HEK293 (cell line): ENCODE data around the gene C11orf91.

Experiments used
- CTCF ChIA-PET: fragments of 350-600 bp; formaldehyde crosslinking; extraction: SDS; loops from one replicate; lab custom pipeline; 2021; ENCODE audit warnings: antibody characterized with exemption; lab: Yijun Ruan, JAX
- POLR2A ChIA-PET: fragments of 300-600 bp; formaldehyde crosslinking; extraction: SDS; loops from one replicate; lab custom pipeline; 2020; ENCODE audit warnings: antibody characterized with exemption, inconsistent platforms; lab: Yijun Ruan, JAX
- H3K27ac ChIP-seq: fragments of 200-500 bp; sonication (Bioruptor generic); 2 replicates; pipeline ENCODE4 v1.5.1; 2014; ENCODE audit warnings: low read depth, low read length, control low read depth, inconsistent platforms; ENCODE audit errors: extremely low read depth
- H3K36me3 ChIP-seq, 2 experiments: fragments of 200-500 bp in 1 of 2; sonication (Bioruptor generic) in 1 of 2; 1 replicate in 1 of 2; 2 replicates in 1 of 2; pipeline ENCODE4 v1.5.1; 2014 to 2017; ENCODE audit warnings: inconsistent platforms in 2 of 2, low read length in 2 of 2; ENCODE audit not compliant: control insufficient read depth in 2 of 2, insufficient read depth in 1 of 2
- H3K4me1 ChIP-seq: fragments of 200-500 bp; sonication (Bioruptor generic); 2 replicates; pipeline ENCODE4 v1.5.1; 2014; ENCODE audit warnings: mild to moderate bottlenecking, low read length, inconsistent platforms; ENCODE audit not compliant: control insufficient read depth, insufficient read depth
- H3K4me3 ChIP-seq: 2 replicates; pipeline ENCODE4 v1.5.1; 2011; ENCODE audit warnings: low read depth, mild to moderate bottlenecking, control low read depth, low read length, moderate library complexity
- H3K9me3 ChIP-seq: fragments of 200-500 bp; sonication (Bioruptor generic); 2 replicates; pipeline ENCODE4 v1.5.1; 2014; ENCODE audit warnings: low read depth, low read length, inconsistent platforms; ENCODE audit not compliant: control insufficient read depth, insufficient read depth
- BCL6B ChIP-seq: fragments of 450-650 bp; formaldehyde crosslinking; IDR thresholded peaks from 2 replicates; pipeline ENCODE4 v1.5.1; 2017; ENCODE audit warnings: missing biosample characterization, missing genetic modification characterization
- EGR2 ChIP-seq: fragments of 450-650 bp; formaldehyde crosslinking; IDR thresholded peaks from 2 replicates; pipeline ENCODE4 v1.5.1; 2016; ENCODE audit warnings: low read depth, missing biosample characterization, missing genetic modification characterization
- GLIS1 ChIP-seq: fragments of 450-650 bp; formaldehyde crosslinking; IDR thresholded peaks from 2 replicates; pipeline ENCODE4 v1.5.1; 2016; ENCODE audit warnings: missing biosample characterization, missing genetic modification characterization
- HOXA7 ChIP-seq: sonication (generic); formaldehyde crosslinking; IDR thresholded peaks from 2 replicates; pipeline ENCODE4 v1.8.1; 2022; ENCODE audit warnings: missing genetic modification reagents, borderline replicate concordance
- KLF8 ChIP-seq: fragments of 450-650 bp; formaldehyde crosslinking; IDR thresholded peaks from 2 replicates; pipeline ENCODE4 v1.5.1; 2016; ENCODE audit warnings: missing biosample characterization, missing genetic modification characterization
- MEIS1 ChIP-seq: sonication (generic); formaldehyde crosslinking; IDR thresholded peaks from 2 replicates; pipeline ENCODE4 v1.8.1; 2022; ENCODE audit warnings: missing genetic modification reagents, mild to moderate bottlenecking, borderline replicate concordance
- OSR2 ChIP-seq: fragments of 450-650 bp; formaldehyde crosslinking; IDR thresholded peaks from 2 replicates; pipeline ENCODE4 v1.5.1; 2016; ENCODE audit warnings: missing biosample characterization, missing genetic modification characterization
- TCF7L2 ChIP-seq: IDR thresholded peaks from 2 replicates; pipeline ENCODE4 v1.6.1; 2011; ENCODE audit warnings: low read depth, mild to moderate bottlenecking, inconsistent platforms, low read length, moderate library complexity, borderline replicate concordance
- TRIM28 ChIP-seq: IDR thresholded peaks from 2 replicates; pipeline ENCODE4 v1.6.1; 2011; ENCODE audit warnings: low read length, control low read depth, borderline replicate concordance
- WT1 ChIP-seq: fragments of 450-650 bp; formaldehyde crosslinking; IDR thresholded peaks from 2 replicates; pipeline ENCODE4 v1.5.1; 2016; ENCODE audit warnings: missing biosample characterization, missing genetic modification characterization
- YY1 ChIP-seq: fragments of 450-650 bp; formaldehyde crosslinking; IDR thresholded peaks from 2 replicates; pipeline ENCODE4 v1.5.1; 2018; ENCODE audit warnings: missing biosample characterization, missing genetic modification characterization
- ZBTB44 ChIP-seq: fragments of 450-650 bp; IDR thresholded peaks from 2 replicates; pipeline ENCODE4 v1.5.1; 2018; ENCODE audit warnings: missing biosample characterization, mild to moderate bottlenecking, missing genetic modification characterization
- ZFHX2 ChIP-seq: fragments of 450-650 bp; formaldehyde crosslinking; conservative IDR thresholded peaks from 2 replicates; pipeline ENCODE4 v1.5.1; 2016; ENCODE audit warnings: missing biosample characterization, missing genetic modification characterization
- ZNF239 ChIP-seq: fragments of 450-650 bp; formaldehyde crosslinking; IDR thresholded peaks from 2 replicates; pipeline ENCODE4 v1.5.1; 2016; ENCODE audit warnings: missing biosample characterization, missing genetic modification characterization
- ZNF354C ChIP-seq: fragments of 450-650 bp; formaldehyde crosslinking; IDR thresholded peaks from 2 replicates; pipeline ENCODE4 v1.5.1; 2016; ENCODE audit warnings: missing biosample characterization, missing genetic modification characterization, low read depth, borderline replicate concordance
- ZNF391 ChIP-seq: fragments of 450-650 bp; formaldehyde crosslinking; IDR thresholded peaks from 2 replicates; pipeline ENCODE4 v1.5.1; 2016; ENCODE audit warnings: low read depth, missing biosample characterization, missing genetic modification characterization, borderline replicate concordance
- ZNF416 ChIP-seq: fragments of 450-650 bp; formaldehyde crosslinking; IDR thresholded peaks from 2 replicates; pipeline ENCODE4 v1.5.1; 2016; ENCODE audit warnings: missing biosample characterization, missing genetic modification characterization
- ZNF473 ChIP-seq: fragments of 450-650 bp; formaldehyde crosslinking; IDR thresholded peaks from 2 replicates; pipeline ENCODE4 v1.5.1; 2017; ENCODE audit warnings: missing biosample characterization, missing genetic modification characterization
- ZNF561 ChIP-seq: fragments of 450-650 bp; IDR thresholded peaks from 2 replicates; pipeline ENCODE4 v1.5.1; 2018; ENCODE audit warnings: missing biosample characterization, missing genetic modification characterization, borderline replicate concordance
- ZNF585B ChIP-seq: fragments of 450-650 bp; formaldehyde crosslinking; IDR thresholded peaks from 2 replicates; pipeline ENCODE4 v1.5.1; 2016; ENCODE audit warnings: missing biosample characterization, missing genetic modification characterization
- ZNF692 ChIP-seq: fragments of 450-650 bp; formaldehyde crosslinking; IDR thresholded peaks from 2 replicates; pipeline ENCODE4 v1.5.1; 2016; ENCODE audit warnings: missing biosample characterization, missing genetic modification characterization

The C11orf91 gene

DNA sequence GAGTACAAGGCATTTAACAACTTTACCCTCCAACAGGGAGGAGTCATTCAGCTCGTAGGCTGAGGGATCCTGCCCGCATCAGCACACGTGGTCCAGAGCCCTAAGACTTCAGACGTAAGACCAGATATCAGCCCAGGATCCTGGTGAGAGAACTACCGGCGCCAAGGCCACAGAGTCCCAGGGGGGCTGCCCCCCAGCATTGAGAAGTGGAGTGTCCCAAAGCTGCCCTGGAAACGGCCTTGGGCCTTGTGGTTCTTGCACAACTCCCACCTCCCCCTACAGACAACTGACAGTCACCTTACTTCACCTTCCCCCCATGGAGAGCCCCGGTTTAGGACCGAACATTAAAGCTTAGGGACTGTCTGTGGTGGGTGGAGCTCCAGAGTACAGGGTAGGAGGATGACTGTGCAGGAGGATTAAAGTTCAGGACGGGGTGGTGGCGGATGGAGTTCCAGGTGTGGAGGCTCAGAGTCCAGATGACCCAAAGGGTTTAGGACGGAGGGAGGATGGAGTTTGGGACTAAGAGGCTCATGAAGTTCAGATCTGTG is 1.0 kb downstream of the C11orf91 start:
- no peak overlapping the region for H3K4me3 ChIP-seq
- peak; percentile 60 for TF ChIP-seq GLIS1 (tag by site-specific recombination)
- no peak for TF ChIP-seq WT1 (tag by site-specific recombination)
- TF ChIP-seq HOXA7 (CRISPR knock-in tag) = no peak
- TF ChIP-seq ZNF561 (tag by site-specific recombination) = no peak
- 0 out of 2 replicates have a peak, but pooled peaks have one; percentile 11 for TF ChIP-seq ZFHX2
- TF ChIP-seq ZNF585B (tag by site-specific recombination) = no peak
- no peak for TF ChIP-seq ZNF692 (tag by site-specific recombination)
- no peak for TF ChIP-seq ZNF391 (tag by site-specific recombination)
- no peak for TF ChIP-seq ZNF239 (tag by site-specific recombination)
- TF ChIP-seq EGR2 (tag by site-specific recombination) = no peak
- no peaks in the 10 kb centered on the region for H3K36me3 ChIP-seq
- no peak overlapping the region for H3K27ac ChIP-seq
- ChIA-PET CTCF (interaction anchor here (2.9 kb wide), 1 partner anchor 43 kb away, joined by 11 read pairs; no protein-coding TSS in a partner anchor), POLR2A (interaction anchor here (0.6 to 2.9 kb wide), 2 partner anchors 37 kb away, joined by 3 to 19 read pairs; partner anchors contain the start of gene CD59)
- no peaks in the 10 kb centered on the region for H3K9me3 ChIP-seq
- H3K4me1 ChIP-seq = no peaks in the 10 kb centered on the region

GRCh38 chr11:33698921-33699320 is 1.7 kb downstream of the C11orf91 start:
- no peak overlapping the region for H3K4me3 ChIP-seq
- no peak for TF ChIP-seq MEIS1 (CRISPR knock-in tag)
- TF ChIP-seq TCF7L2 = no peak
- TF ChIP-seq ZNF473 (tag by site-specific recombination) = no peak
- no peak for TF ChIP-seq TRIM28
- no peak for TF ChIP-seq BCL6B (tag by site-specific recombination)
- TF ChIP-seq OSR2 (tag by site-specific recombination) = no peak
- TF ChIP-seq KLF8 (tag by site-specific recombination) = no peak
- TF ChIP-seq ZNF354C (tag by site-specific recombination) = no peak
- no peak for TF ChIP-seq ZNF416 (tag by site-specific recombination)
- TF ChIP-seq YY1 (tag by site-specific recombination) = no peak
- no peak for TF ChIP-seq ZBTB44 (tag by site-specific recombination)
- POLR2A ChIA-PET = interaction anchor here (0.6 kb wide), 1 partner anchor 38 kb away, joined by 3 read pairs; the partner anchor contains the start of gene CD59
- CTCF ChIA-PET = no interaction called here
- no peaks in the 10 kb centered on the region for H3K36me3 ChIP-seq
- no peaks in the 10 kb centered on the region for H3K9me3 ChIP-seq
- H3K4me1 ChIP-seq = no peaks in the 10 kb centered on the region
- no peak overlapping the region for H3K27ac ChIP-seq
